ENCODE measurements around the gene OR10T2.

- TF ChIP-seq USF2 (IDR thresholded peaks at IDR 0.05; ENCODE audit: low read depth, low read length) (no peak), CTCF (conservative IDR thresholded peaks at IDR 0.05; ENCODE audit: low read depth, low read length) (no peak), FOS (IDR thresholded peaks at IDR 0.05; ENCODE audit: low read depth, low read length) (no peak), POLR2A (IDR thresholded peaks at IDR 0.05; ENCODE audit: low read depth, low read length) (no peak), RAD21 (IDR thresholded peaks at IDR 0.05; ENCODE audit: low read length) (no peak)
Observed at GRCh38 chr1:158445376-158445775, 46.1 kb upstream of the OR10T2 start.

Data from IMR-90 (cell line).